Liver (tissue), 9 donors: ENCODE results near the gene PLIN1. TPM values are rescaled to one million over a fixed set of nuclear protein-coding genes. Genes with fewer than 3 reads are reported as not detected.

Source experiments
- DNase-seq: peaks from one replicate; pipeline ENCODE4 v3.0.0-alpha.2; 2017; ENCODE audit warnings: low spot score
- H3K27ac ChIP-seq, 2 donors: one replicate each; pipeline ENCODE4 v1.7.0; 2013; ENCODE audit warnings: inconsistent platforms in 2 of 2, low read length in 2 of 2, control low read depth in 1 of 2, low read depth in 1 of 2, mild to moderate bottlenecking in 1 of 2
- H3K27me3 ChIP-seq, 4 donors: one replicate each; pipeline versions ENCODE4 v1.6.1 to v1.7.0; 2013; ENCODE audit warnings: low read length in 3 of 4, inconsistent platforms in 1 of 4, mild to moderate bottlenecking in 1 of 4, moderate library complexity in 1 of 4; ENCODE audit not compliant: control insufficient read depth in 4 of 4, insufficient read depth in 4 of 4
- H3K36me3 ChIP-seq, 4 donors: one replicate each; pipeline versions ENCODE4 v1.6.1 to v1.7.0; 2013; ENCODE audit warnings: low read length in 3 of 4, mild to moderate bottlenecking in 3 of 4, low read depth in 1 of 4, moderate library complexity in 1 of 4; ENCODE audit not compliant: control insufficient read depth in 4 of 4, insufficient read depth in 3 of 4
- H3K4me1 ChIP-seq, 4 donors: one replicate each; pipeline versions ENCODE4 v1.6.1 to v1.7.0; 2013; ENCODE audit warnings: low read length in 3 of 4, mild to moderate bottlenecking in 3 of 4, moderate library complexity in 1 of 4; ENCODE audit not compliant: control insufficient read depth in 4 of 4, insufficient read depth in 4 of 4
- H3K4me3 ChIP-seq, 3 donors: one replicate each; pipeline versions ENCODE4 v1.6.1 to v1.7.0; 2013; ENCODE audit warnings: low read length in 3 of 3, control low read depth in 1 of 3, low read depth in 1 of 3, mild to moderate bottlenecking in 1 of 3
- H3K9ac ChIP-seq, 2 donors: one replicate each; pipeline ENCODE4 v1.7.0; 2013; ENCODE audit warnings: low read length in 2 of 2, mild to moderate bottlenecking in 2 of 2, moderate library complexity in 2 of 2, control low read depth in 1 of 2, low read depth in 1 of 2
- H3K9me3 ChIP-seq, 4 donors: one replicate each; pipeline versions ENCODE4 v1.6.1 to v1.7.0; 2013; ENCODE audit warnings: low read length in 3 of 4; ENCODE audit not compliant: control insufficient read depth in 4 of 4
- ATF3 ChIP-seq: IDR thresholded peaks from 2 replicates; pipeline ENCODE4 v1.6.1; 2016; ENCODE audit warnings: antibody characterized with exemption
- CTCF ChIP-seq: fragments of 150-350 bp; IDR thresholded peaks from 2 replicates; pipeline ENCODE4 v1.5.1; 2017; ENCODE audit warnings: improper control_type of control experiment, low read depth, low read length; ENCODE audit not compliant: missing input control
- EGR1 ChIP-seq, 2 donors: IDR thresholded peaks; 2 replicates each; pipeline ENCODE4 v1.6.1; 2016 to 2018; ENCODE audit warnings: antibody characterized with exemption in 2 of 2, low read depth in 2 of 2
- FOXA1 ChIP-seq: IDR thresholded peaks from 2 replicates; pipeline ENCODE4 v1.6.1; 2016; ENCODE audit warnings: antibody characterized with exemption
- FOXA2 ChIP-seq: IDR thresholded peaks from 2 replicates; pipeline ENCODE4 v1.6.1; 2016; ENCODE audit warnings: antibody characterized with exemption
- GABPA ChIP-seq, 2 donors: IDR thresholded peaks in 1 of 2; conservative IDR thresholded peaks in 1 of 2; 2 replicates each; pipeline ENCODE4 v1.6.1; 2016; ENCODE audit warnings: antibody characterized with exemption in 2 of 2, mild to moderate bottlenecking in 1 of 2, moderate library complexity in 1 of 2
- HNF4G ChIP-seq: IDR thresholded peaks from 2 replicates; pipeline ENCODE4 v1.6.1; 2016; ENCODE audit warnings: antibody characterized with exemption
- JUND ChIP-seq, 2 donors: IDR thresholded peaks; 2 replicates each; pipeline ENCODE4 v1.6.1; 2016; ENCODE audit warnings: antibody characterized with exemption in 2 of 2
- MAX ChIP-seq: IDR thresholded peaks from 2 replicates; pipeline ENCODE4 v1.6.1; 2016; ENCODE audit warnings: antibody characterized with exemption
- RAD21 ChIP-seq, 2 donors: IDR thresholded peaks; 2 replicates each; pipeline ENCODE4 v1.6.1; 2016; ENCODE audit warnings: antibody characterized with exemption in 2 of 2, mild to moderate bottlenecking in 2 of 2
- REST ChIP-seq: IDR thresholded peaks from 2 replicates; pipeline ENCODE4 v1.6.1; 2016; ENCODE audit warnings: antibody characterized with exemption, mild to moderate bottlenecking
- SP1 ChIP-seq: IDR thresholded peaks from 2 replicates; pipeline ENCODE4 v1.6.1; 2018; ENCODE audit warnings: antibody characterized with exemption, mild to moderate bottlenecking
- TAF1 ChIP-seq: conservative IDR thresholded peaks from 2 replicates; pipeline ENCODE4 v1.6.1; 2016; ENCODE audit warnings: antibody characterized with exemption, mild to moderate bottlenecking
- YY1 ChIP-seq: IDR thresholded peaks from 2 replicates; pipeline ENCODE4 v1.6.1; 2016; ENCODE audit warnings: antibody characterized with exemption, mild to moderate bottlenecking
- ZBTB33 ChIP-seq: IDR thresholded peaks from 2 replicates; pipeline ENCODE4 v1.6.1; 2016; ENCODE audit warnings: antibody characterized with exemption
- WGBS: extraction: QIAGEN DNeasy Blood & Tissue Kit; methylation state at CpG from one replicate; pipeline ENCODE4 v1.1.7; 2013; 5-methylcytosine and 5-hydroxymethylcytosine counted together
- polyA plus RNA-seq, 2 donors: library from polyadenylated mRNA; stranded (reverse) in 1 of 2; unstranded in 1 of 2; fragments of 200-250 nt in 1 of 2; fragments of >200 nt in 1 of 2; fragmentation: Nextera tagmentation in 1 of 2; extraction: Ambion mirVana in 1 of 2; gene quantifications; one replicate each; pipeline versions ENCODE4 v1.2.1 to v1.2.3, GENCODE V29; 2013 to 2015
- total RNA-seq, 2 donors: library from RNA; depleted of rRNA; stranded (reverse); fragments of >200 nt; gene quantifications; one replicate each; pipeline ENCODE4 v1.2.3, GENCODE V29; 2014
- donor health status: healthy.
- donor health status: healthy.
- donor health status: healthy.
- donor health status: healthy.
- donor health status: healthy.

Gene PLIN1
- total and polyA plus RNA-seq, 4 donors = 10.2 to 46.0 (median 13.3) TPM

- H3K27me3 ChIP-seq = no peaks in the 10 kb centered on the region
- 89% methylated on average over 10 of the region's 10 CpGs for WGBS
- no peak overlapping the region for H3K4me3 ChIP-seq
- no peaks in the 10 kb centered on the region for H3K4me1 ChIP-seq
- no peak for TF ChIP-seq ATF3
- TF ChIP-seq FOXA1 = no peak
- no peak for TF ChIP-seq HNF4G
- no peak for TF ChIP-seq REST
- no peak for TF ChIP-seq JUND (IDR thresholded peaks at IDR 0.05)
- TF ChIP-seq SP1 = no peak
- no peak for TF ChIP-seq TAF1
- no peak for TF ChIP-seq ZBTB33
- TF ChIP-seq RAD21 (IDR thresholded peaks at IDR 0.05) = no peak
- no peak for TF ChIP-seq CTCF
- TF ChIP-seq YY1 = no peak
- no peak for TF ChIP-seq EGR1 (IDR thresholded peaks at IDR 0.05; ENCODE audit: low read depth in 2 of 2)
- TF ChIP-seq MAX = no peak
- TF ChIP-seq GABPA (IDR thresholded peaks at IDR 0.05 in 1 of 2, conservative IDR thresholded peaks at IDR 0.05 in 1 of 2) = no peak
- no peak for TF ChIP-seq FOXA2
- no peaks in the 10 kb centered on the region for H3K9me3 ChIP-seq
- no peaks in the 10 kb centered on the region for H3K36me3 ChIP-seq
- no peak overlapping the region for H3K27ac ChIP-seq
- no peak for DNase-seq
- no peak overlapping the region for H3K9ac ChIP-seq
Observed at GRCh38 chr15:89631902-89632264, 47.3 kb downstream of the PLIN1 start.
